ENCODE data around the gene NID2.

- TF ChIP-seq ZNF274 (IDR thresholded peaks at IDR 0.05; ENCODE audit: low read depth, low read length) (no peak), YY1 (IDR thresholded peaks at IDR 0.05; ENCODE audit: insufficient read depth, insufficient read length) (no peak)
Observed at GRCh38 chr14:51957950-51958349, 110.9 kb downstream of the NID2 start.
